HG03039 (cell line): Measurements from ENCODE around the gene MTMR1.

Experiments
- ATAC-seq: cut with Tn5 transposase; IDR thresholded peaks from one replicate; pipeline ENCODE4 v1.9.1; 2021; ENCODE audit warnings: mild to moderate bottlenecking, moderate library complexity; ENCODE audit not compliant: unreplicated experiment

MTMR1 gene

GRCh38 chrX:150761819-150762216 lies 68.6 kb downstream of the MTMR1 start:
- ATAC-seq = no peak

- ATAC-seq = no peak
Observed at GRCh38 chrX:150762258-150763165, 69.3 kb downstream of the MTMR1 start.

- no peak for ATAC-seq
Observed at GRCh38 chrX:150763303-150763797, 70.2 kb downstream of the MTMR1 start.

GRCh38 chrX:150763810-150764209 lies 70.6 kb downstream of the MTMR1 start:
- no peak for ATAC-seq

GRCh38 chrX:150765237-150765636 lies 72.0 kb downstream of the MTMR1 start:
- ATAC-seq = no peak

GRCh38 chrX:150765782-150766350 lies 72.7 kb downstream of the MTMR1 start:
- no peak for ATAC-seq

- ATAC-seq = no peak
Observed at GRCh38 chrX:150766351-150767044, 73.3 kb downstream of the MTMR1 start.

GRCh38 chrX:150767045-150767395 lies 73.8 kb downstream of the MTMR1 start:
- no peak for ATAC-seq

GRCh38 chrX:150767475-150768131 lies 74.4 kb downstream of the MTMR1 start:
- ATAC-seq = no peak

GRCh38 chrX:150768132-150768485 lies 74.9 kb downstream of the MTMR1 start:
- ATAC-seq = no peak

- ATAC-seq = no peak
Observed at GRCh38 chrX:150768580-150769190, 75.5 kb downstream of the MTMR1 start.

GRCh38 chrX:150769408-150769807 lies 76.2 kb downstream of the MTMR1 start:
- ATAC-seq = no peak

- no peak for ATAC-seq
Observed at GRCh38 chrX:150770623-150771022, 77.4 kb downstream of the MTMR1 start.

- no peak for ATAC-seq
Observed at GRCh38 chrX:150771116-150771515, 77.9 kb downstream of the MTMR1 start.

GRCh38 chrX:150772150-150772970 lies 79.2 kb downstream of the MTMR1 start:
- peak; percentile 67 for ATAC-seq

- ATAC-seq = no peak
Observed at GRCh38 chrX:150773117-150773516, 79.9 kb downstream of the MTMR1 start.

- no peak for ATAC-seq
Observed at GRCh38 chrX:150773634-150774033, 80.4 kb downstream of the MTMR1 start.

- ATAC-seq = no peak
Observed at GRCh38 chrX:150774798-150775568, 81.8 kb downstream of the MTMR1 start.
